Gastrocnemius medialis (tissue), 4 donors: Measurements from ENCODE around the gene LRRC75A.

Experiments
- POLR2A ChIP-seq, 2 donors: fragments of 450-650 bp; IDR thresholded peaks; one replicate each; pipeline ENCODE4 v1.6.1; 2017; ENCODE audit warnings: antibody characterized with exemption in 2 of 2, mild to moderate bottlenecking in 2 of 2, moderate library complexity in 2 of 2
- TF ChIP-seq, protein P1 (sequence below), 5 experiments: fragments of 450-650 bp in 3 of 5; fragments of 200-600 bp in 2 of 5; sonication (generic) in 2 of 5; IDR thresholded peaks in 4 of 5; conservative IDR thresholded peaks in 1 of 5; 1 replicate in 4 of 5; 2 replicates in 1 of 5; pipeline ENCODE4 v1.5.1; 2016 to 2019; ENCODE audit warnings: antibody characterized with exemption in 5 of 5, mild to moderate bottlenecking in 3 of 5, moderate library complexity in 3 of 5

DNA sequence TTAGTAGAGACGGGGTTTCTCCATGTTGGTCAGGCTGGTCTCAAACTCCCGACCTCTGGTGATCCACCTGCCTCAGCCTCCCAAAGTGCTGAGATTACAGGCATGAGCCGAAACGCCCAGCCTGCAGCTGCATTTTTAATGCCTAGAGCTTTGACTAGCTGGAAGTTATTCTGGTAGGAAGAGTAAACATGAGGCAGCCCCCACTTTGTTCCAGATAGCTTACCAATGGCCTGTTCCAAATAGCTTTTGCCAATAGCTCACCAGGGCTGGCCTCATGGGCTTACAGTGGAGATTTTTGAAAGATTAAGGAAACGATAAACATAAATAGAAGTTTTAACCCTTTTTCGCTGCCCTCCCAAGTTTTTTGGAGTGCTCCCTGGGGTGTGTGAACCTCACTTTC lies 66.8 kb downstream of the LRRC75A start:
- TF ChIP-seq, protein P1, sequence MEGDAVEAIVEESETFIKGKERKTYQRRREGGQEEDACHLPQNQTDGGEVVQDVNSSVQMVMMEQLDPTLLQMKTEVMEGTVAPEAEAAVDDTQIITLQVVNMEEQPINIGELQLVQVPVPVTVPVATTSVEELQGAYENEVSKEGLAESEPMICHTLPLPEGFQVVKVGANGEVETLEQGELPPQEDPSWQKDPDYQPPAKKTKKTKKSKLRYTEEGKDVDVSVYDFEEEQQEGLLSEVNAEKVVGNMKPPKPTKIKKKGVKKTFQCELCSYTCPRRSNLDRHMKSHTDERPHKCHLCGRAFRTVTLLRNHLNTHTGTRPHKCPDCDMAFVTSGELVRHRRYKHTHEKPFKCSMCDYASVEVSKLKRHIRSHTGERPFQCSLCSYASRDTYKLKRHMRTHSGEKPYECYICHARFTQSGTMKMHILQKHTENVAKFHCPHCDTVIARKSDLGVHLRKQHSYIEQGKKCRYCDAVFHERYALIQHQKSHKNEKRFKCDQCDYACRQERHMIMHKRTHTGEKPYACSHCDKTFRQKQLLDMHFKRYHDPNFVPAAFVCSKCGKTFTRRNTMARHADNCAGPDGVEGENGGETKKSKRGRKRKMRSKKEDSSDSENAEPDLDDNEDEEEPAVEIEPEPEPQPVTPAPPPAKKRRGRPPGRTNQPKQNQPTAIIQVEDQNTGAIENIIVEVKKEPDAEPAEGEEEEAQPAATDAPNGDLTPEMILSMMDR (IDR thresholded peaks at IDR 0.05 in 4 of 5, conservative IDR thresholded peaks at IDR 0.05 in 1 of 5): no peak
- no peak for TF ChIP-seq POLR2A (IDR thresholded peaks at IDR 0.05)
